Body of pancreas (tissue), 4 donors: ENCODE measurements around the gene EXO5. TPM values are rescaled to one million over a fixed set of nuclear protein-coding genes. Genes with fewer than 3 reads are reported as not detected.

Source experiments
- ATAC-seq: fragments of 150-250 bp; one replicate; pipeline ENCODE4 v1.9.1; 2016
- DNase-seq, 4 donors: peaks; one replicate each; pipeline ENCODE4 v3.0.0-alpha.2; 2019
- H3K27ac ChIP-seq, 4 donors: fragments of 200-600 bp; sonication (generic); 1 replicate in 3 of 4; 2 replicates in 1 of 4; pipeline versions ENCODE4 v1.5.1 to v1.6.1; 2016 to 2019; ENCODE audit warnings: mild to moderate bottlenecking in 1 of 4, mixed read lengths in 1 of 4, moderate library complexity in 1 of 4
- H3K27me3 ChIP-seq, 2 donors: fragments of 200-600 bp; sonication (generic); one replicate each; pipeline ENCODE4 v1.6.0; 2016; ENCODE audit warnings: mild to moderate bottlenecking in 1 of 2
- H3K36me3 ChIP-seq, 2 donors: fragments of 200-600 bp; sonication (generic); replicated peaks in 1 of 2; 2 replicates each; pipeline ENCODE4 v1.5.1; 2016; ENCODE audit warnings: low read depth in 2 of 2; ENCODE audit not compliant: insufficient read depth in 1 of 2
- H3K4me1 ChIP-seq: fragments of 200-600 bp; sonication (generic); one replicate; pipeline ENCODE4 v1.6.0; 2016
- H3K4me3 ChIP-seq, 2 donors: fragments of 200-600 bp; sonication (generic); 1 replicate in 1 of 2; 2 replicates in 1 of 2; pipeline ENCODE4 v1.5.1; 2016 to 2019
- H3K9me3 ChIP-seq, 3 donors: fragments of 200-600 bp; sonication (generic); 1 replicate in 2 of 3; 2 replicates in 1 of 3; pipeline ENCODE4 v1.5.1; 2016
- CTCF ChIP-seq, 7 experiments: fragments of 450-650 bp in 4 of 7; fragments of 200-600 bp in 3 of 7; sonication (generic) in 3 of 7; IDR thresholded peaks; one replicate each; pipeline ENCODE4 v1.5.1; 2016 to 2019; ENCODE audit warnings: antibody characterized with exemption in 7 of 7
- POLR2A ChIP-seq, 3 donors: fragments of 450-650 bp; IDR thresholded peaks; one replicate each; pipeline ENCODE4 v1.6.1; 2016; ENCODE audit warnings: antibody characterized with exemption in 3 of 3, mild to moderate bottlenecking in 2 of 3
- WGBS, 2 donors: methylation state at CpG; one replicate each; pipeline ENCODE4 v1.1.5; 2017; 5-methylcytosine and 5-hydroxymethylcytosine counted together
- intact Hi-C: fragments of 100-400 bp; cut with DNase I; formaldehyde crosslinking; loops from one replicate; pipeline ENCODE4 v1.15.1; 2023
- total RNA-seq, 2 donors: library from RNA; depleted of rRNA; stranded (reverse); fragments of >200 nt; gene quantifications; one replicate each; pipeline ENCODE4 v1.1.0, GENCODE V29; 2016

The EXO5 gene
- total RNA-seq, 2 donors from 2014 or later: 5.2 to 12.9 TPM

GRCh38 chr1:40532062-40532389 is 23.5 kb downstream of the EXO5 start:
- 0 to 1% methylated on average over 3 of the region's 3 CpGs for WGBS, 2 donors
- Histone ChIP-seq H3K36me3 (no peaks in the 10 kb centered on the region), H3K4me3 (peak overlapping the region; percentile 31 to 55), H3K27me3 (no peaks in the 10 kb centered on the region), H3K9me3 (no peaks in the 10 kb centered on the region), H3K4me1 (peaks cover 24% of the 10 kb centered on the region), H3K27ac (peak overlapping the region; percentile 79 to 92 (median 85))
- intact Hi-C loops: no loop called here
- DNase-seq: no peak
- no peak for TF ChIP-seq POLR2A (IDR thresholded peaks at IDR 0.05)
- no peak for TF ChIP-seq CTCF (IDR thresholded peaks at IDR 0.05)
- ATAC-seq: no peak

- peak in 1 of 4 donors; percentile 8 for DNase-seq
- peak overlapping the region in 2 of 4 donors; percentile 88 to 92 for H3K27ac ChIP-seq
- TF ChIP-seq POLR2A (IDR thresholded peaks at IDR 0.05) (no peak), CTCF (IDR thresholded peaks at IDR 0.05) (peak in 5 of 7 experiments; percentile 33 to 43 (median 43))
- H3K36me3 ChIP-seq: no peaks in the 10 kb centered on the region
- no peaks in the 10 kb centered on the region for H3K27me3 ChIP-seq
- H3K4me3 ChIP-seq: peak overlapping the region in 1 of 2 donors; percentile 8
- H3K4me1 ChIP-seq: peaks cover 24% of the 10 kb centered on the region
- no peak for ATAC-seq
- no peaks in the 10 kb centered on the region for H3K9me3 ChIP-seq
- intact Hi-C loops: no loop called here
These were observed 24.4 kb downstream of the EXO5 start for GRCh38 chr1:40532844-40533424.

GRCh38 chr1:40534589-40534988 is 26.0 kb downstream of the EXO5 start:
- Histone ChIP-seq H3K27me3 (no peaks in the 10 kb centered on the region), H3K36me3 (no peaks in the 10 kb centered on the region), H3K9me3 (no peaks in the 10 kb centered on the region), H3K4me3 (no peak overlapping the region), H3K4me1 (peaks cover 24% of the 10 kb centered on the region), H3K27ac (no peak overlapping the region)
- TF ChIP-seq CTCF (IDR thresholded peaks at IDR 0.05) (no peak), POLR2A (IDR thresholded peaks at IDR 0.05) (no peak)
- intact Hi-C loops: no loop called here
- ATAC-seq: no peak
- DNase-seq: no peak

GRCh38 chr1:40535732-40536131 is 27.2 kb downstream of the EXO5 start:
- ATAC-seq: no peak
- TF ChIP-seq POLR2A (IDR thresholded peaks at IDR 0.05) (no peak), CTCF (IDR thresholded peaks at IDR 0.05) (no peak)
- no peak for DNase-seq
- H3K27ac ChIP-seq: no peak overlapping the region
- intact Hi-C loops: no loop called here
- no peaks in the 10 kb centered on the region for H3K36me3 ChIP-seq
- H3K4me1 ChIP-seq: peaks cover 24% of the 10 kb centered on the region
- no peaks in the 10 kb centered on the region for H3K9me3 ChIP-seq
- 63 to 68% methylated on average over 2 of the region's 2 CpGs for WGBS, 2 donors
- no peak overlapping the region for H3K4me3 ChIP-seq
- H3K27me3 ChIP-seq: no peaks in the 10 kb centered on the region

- no peaks in the 10 kb centered on the region for H3K27me3 ChIP-seq
- no peaks in the 10 kb centered on the region for H3K4me1 ChIP-seq
- peaks cover 2 to 4% of the 10 kb centered on the region in 2 donors for H3K36me3 ChIP-seq
- no peak overlapping the region for H3K4me3 ChIP-seq
- no peaks in the 10 kb centered on the region for H3K9me3 ChIP-seq
- ATAC-seq (no peak), DNase-seq (no peak)
- TF ChIP-seq CTCF (IDR thresholded peaks at IDR 0.05): no peak
- TF ChIP-seq POLR2A (IDR thresholded peaks at IDR 0.05): no peak
- intact Hi-C loops: no loop called here
- no peak overlapping the region for H3K27ac ChIP-seq
- 70 to 83% methylated on average over 7 of the region's 7 CpGs for WGBS, 2 donors
These were observed 30.8 kb downstream of the EXO5 start for GRCh38 chr1:40539338-40539737.
